Measurements from ENCODE around the gene TMPRSS13. TPM values are rescaled to one million over a fixed set of nuclear protein-coding genes. Genes with fewer than 3 reads are reported as not detected.

TMPRSS13 gene
- total and polyA plus RNA-seq, 4 donors: 0.45 to 1.0 (median 0.54) TPM; not detected in 1

DNA sequence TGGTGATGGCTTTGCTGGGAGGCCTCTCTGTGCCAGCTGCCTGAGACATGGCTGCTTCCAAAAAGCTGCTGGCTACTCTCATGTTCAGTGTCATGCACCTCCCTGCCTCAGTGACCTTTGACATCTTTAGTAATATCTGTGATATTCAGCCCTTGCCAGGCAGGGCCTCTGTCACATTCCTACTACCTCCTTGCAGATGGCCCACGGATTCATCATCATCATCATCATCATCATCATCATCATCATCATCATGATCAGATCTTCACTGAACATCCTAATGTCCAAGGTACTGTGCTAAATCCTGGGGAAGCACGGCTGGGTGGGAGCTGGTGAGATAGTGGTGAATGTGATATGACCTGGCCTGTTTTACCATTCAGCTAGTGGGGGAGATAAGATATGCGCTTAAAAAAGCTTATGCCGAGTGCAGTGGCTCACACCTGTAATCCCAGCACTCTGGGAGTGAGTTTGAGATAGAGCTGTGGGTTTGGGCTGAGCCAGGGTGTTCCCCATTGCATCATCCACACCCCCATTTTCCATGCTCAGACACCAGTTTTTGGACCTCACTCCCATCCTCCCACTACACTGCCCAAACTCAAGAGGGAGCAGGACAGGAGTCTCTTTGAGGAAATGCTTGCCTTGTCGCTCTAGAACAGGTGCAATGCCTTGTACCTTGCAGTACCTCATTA, 17.1 kb upstream of the TMPRSS13 start:
- intact Hi-C loops (cut with DNase I): loop anchor here in 1 of 2 donors (2.0 kb wide), 1 partner anchor 105 kb away; no protein-coding TSS in a partner anchor
- no peaks in the 10 kb centered on the region for H3K27me3 ChIP-seq (ENCODE audit: control insufficient read depth in 1 of 2, insufficient read depth in 2 of 2, low read length in 1 of 2)
- H3K4me3 ChIP-seq (ENCODE audit: low read length in 2 of 2): no peak overlapping the region
- 70 to 80% methylated on average over 5 of the region's 5 CpGs for WGBS, 2 donors
- H3K9me3 ChIP-seq (ENCODE audit: control insufficient read depth, low read length): no peaks in the 10 kb centered on the region
- ATAC-seq (ENCODE audit: low FRiP score): no peak
- no peaks in the 10 kb centered on the region for H3K4me1 ChIP-seq (ENCODE audit: control insufficient read depth in 1 of 2, insufficient read depth in 2 of 2, low read length in 2 of 2)
- no peaks in the 10 kb centered on the region for H3K36me3 ChIP-seq (ENCODE audit: control insufficient read depth in 1 of 2, insufficient read depth in 2 of 2, low read length in 1 of 2)
- no peak overlapping the region for H3K27ac ChIP-seq (ENCODE audit: low read depth in 1 of 2, low read length in 2 of 2)
- DNase-seq: no peak

DNA sequence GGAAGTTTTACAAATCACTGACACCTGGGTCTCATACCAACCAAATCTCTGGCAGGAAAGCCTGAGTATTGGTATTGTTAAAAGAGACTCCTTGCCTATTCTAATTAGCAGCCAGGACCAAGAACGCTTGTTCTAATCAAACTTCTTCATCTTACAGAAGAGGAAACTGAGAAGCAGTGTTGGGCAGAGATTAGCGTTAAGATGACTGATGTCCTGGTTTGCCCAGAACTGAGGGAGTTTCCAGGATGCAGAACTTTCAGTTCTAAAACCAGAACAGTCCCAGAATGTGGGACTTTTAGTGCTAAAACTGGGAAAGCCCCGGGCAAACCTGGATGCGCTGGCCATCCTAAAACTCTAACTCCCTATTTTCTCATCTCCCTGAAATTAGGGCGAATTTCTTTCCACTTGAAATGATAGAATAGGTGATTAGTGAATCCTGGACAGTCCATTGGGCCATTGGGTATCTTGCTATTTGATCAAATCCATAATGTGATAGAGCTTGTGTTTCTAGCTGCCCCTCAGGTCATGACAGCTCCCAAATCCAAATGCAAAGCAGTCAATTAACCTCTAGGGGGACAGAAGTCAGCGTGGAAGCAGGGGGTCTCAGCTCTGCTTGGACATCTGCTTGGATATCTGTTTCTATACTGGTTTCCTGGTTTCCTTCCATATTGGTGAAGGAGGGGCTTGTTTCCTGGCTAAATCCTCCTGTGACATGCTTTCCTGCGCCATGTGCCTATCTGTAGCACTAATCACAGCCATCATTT, 16.0 kb upstream of the TMPRSS13 start:
- intact Hi-C loops (cut with DNase I): no loop called here
- Histone ChIP-seq H3K4me1 (ENCODE audit: control insufficient read depth in 1 of 2, insufficient read depth in 2 of 2, low read length in 2 of 2) (no peaks in the 10 kb centered on the region), H3K36me3 (ENCODE audit: control insufficient read depth in 1 of 2, insufficient read depth in 2 of 2, low read length in 1 of 2) (no peaks in the 10 kb centered on the region), H3K27me3 (ENCODE audit: control insufficient read depth in 1 of 2, insufficient read depth in 2 of 2, low read length in 1 of 2) (no peaks in the 10 kb centered on the region), H3K4me3 (ENCODE audit: low read length in 2 of 2) (no peak overlapping the region), H3K9me3 (ENCODE audit: control insufficient read depth, low read length) (no peaks in the 10 kb centered on the region), H3K27ac (ENCODE audit: low read depth in 1 of 2, low read length in 2 of 2) (no peak overlapping the region)
- WGBS, 2 donors: 46 to 47% methylated on average over 7 of the region's 7 CpGs
- no peak for DNase-seq
- no peak for ATAC-seq (ENCODE audit: low FRiP score)

DNA sequence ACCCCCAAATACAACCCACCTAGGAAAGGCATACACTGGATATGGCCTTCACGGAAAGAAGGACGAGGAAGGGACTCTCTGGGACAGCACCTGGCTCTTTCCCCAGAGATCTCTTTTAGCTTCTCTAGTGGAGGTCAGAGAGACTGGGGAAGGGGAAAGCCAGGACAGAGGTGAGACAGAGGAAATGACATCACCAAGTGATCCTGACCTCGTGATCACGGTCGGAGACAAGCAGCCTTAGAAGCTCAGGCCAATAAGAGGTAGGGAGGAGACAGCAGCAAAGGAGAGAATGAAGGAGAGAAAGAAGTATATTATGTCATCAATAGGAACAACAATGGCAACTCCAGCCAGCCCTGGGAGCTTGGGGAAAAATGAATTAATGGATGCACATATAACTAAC, 15.4 kb upstream of the TMPRSS13 start:
- DNase-seq (no peak), ATAC-seq (ENCODE audit: low FRiP score) (no peak)
- Histone ChIP-seq H3K27ac (ENCODE audit: low read depth in 1 of 2, low read length in 2 of 2) (no peak overlapping the region), H3K4me3 (ENCODE audit: low read length in 2 of 2) (no peak overlapping the region), H3K9me3 (ENCODE audit: control insufficient read depth, low read length) (no peaks in the 10 kb centered on the region), H3K27me3 (ENCODE audit: control insufficient read depth in 1 of 2, insufficient read depth in 2 of 2, low read length in 1 of 2) (no peaks in the 10 kb centered on the region), H3K4me1 (ENCODE audit: control insufficient read depth in 1 of 2, insufficient read depth in 2 of 2, low read length in 2 of 2) (no peaks in the 10 kb centered on the region), H3K36me3 (ENCODE audit: control insufficient read depth in 1 of 2, insufficient read depth in 2 of 2, low read length in 1 of 2) (no peaks in the 10 kb centered on the region)
- intact Hi-C loops (cut with DNase I): no loop called here
- WGBS, 2 donors: 80 to 81% methylated on average over 5 of the region's 5 CpGs

DNA sequence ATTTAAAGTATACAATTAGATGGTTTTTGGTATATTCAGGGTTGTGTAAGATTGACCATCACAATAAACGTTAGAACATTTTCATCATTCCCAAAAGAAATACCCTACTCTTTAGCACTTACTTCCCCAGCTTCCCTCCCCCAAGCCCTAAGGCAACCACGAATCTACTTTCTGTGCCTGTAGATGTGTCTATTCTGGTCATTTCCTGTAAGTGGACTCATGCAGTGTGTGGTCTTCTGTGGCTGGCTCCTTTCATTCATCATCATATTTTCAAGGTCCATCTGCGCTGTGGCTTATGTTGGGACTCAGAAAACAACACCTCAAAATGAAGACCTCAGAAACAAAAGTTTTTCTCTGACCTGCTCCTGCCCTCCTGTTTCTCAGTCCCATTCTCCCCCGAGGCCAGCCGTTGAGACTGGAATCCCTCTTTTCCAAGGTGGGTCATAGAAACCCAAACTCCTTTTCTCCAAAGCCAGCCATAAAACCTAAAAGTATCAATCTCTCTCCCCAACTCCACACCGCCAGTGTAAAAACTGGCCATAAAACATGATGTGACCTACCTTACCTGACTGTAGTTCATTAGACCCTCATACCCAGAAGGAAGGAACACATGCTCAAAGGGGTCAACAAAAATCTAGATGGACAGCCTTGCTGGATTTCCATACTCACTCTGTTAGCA, 12.9 kb upstream of the TMPRSS13 start:
- Histone ChIP-seq H3K36me3 (ENCODE audit: control insufficient read depth in 1 of 2, insufficient read depth in 2 of 2, low read length in 1 of 2) (no peaks in the 10 kb centered on the region), H3K9me3 (ENCODE audit: control insufficient read depth, low read length) (no peaks in the 10 kb centered on the region), H3K27ac (ENCODE audit: low read depth in 1 of 2, low read length in 2 of 2) (no peak overlapping the region), H3K4me3 (ENCODE audit: low read length in 2 of 2) (no peak overlapping the region), H3K4me1 (ENCODE audit: control insufficient read depth in 1 of 2, insufficient read depth in 2 of 2, low read length in 2 of 2) (no peaks in the 10 kb centered on the region), H3K27me3 (ENCODE audit: control insufficient read depth in 1 of 2, insufficient read depth in 2 of 2, low read length in 1 of 2) (no peaks in the 10 kb centered on the region)
- ATAC-seq (ENCODE audit: low FRiP score) (no peak), DNase-seq (peak in 1 of 2 donors; percentile 20)
- intact Hi-C loops (cut with DNase I): no loop called here
- WGBS, 2 donors: 77 to 84% methylated on average over 6 of the region's 6 CpGs

DNA sequence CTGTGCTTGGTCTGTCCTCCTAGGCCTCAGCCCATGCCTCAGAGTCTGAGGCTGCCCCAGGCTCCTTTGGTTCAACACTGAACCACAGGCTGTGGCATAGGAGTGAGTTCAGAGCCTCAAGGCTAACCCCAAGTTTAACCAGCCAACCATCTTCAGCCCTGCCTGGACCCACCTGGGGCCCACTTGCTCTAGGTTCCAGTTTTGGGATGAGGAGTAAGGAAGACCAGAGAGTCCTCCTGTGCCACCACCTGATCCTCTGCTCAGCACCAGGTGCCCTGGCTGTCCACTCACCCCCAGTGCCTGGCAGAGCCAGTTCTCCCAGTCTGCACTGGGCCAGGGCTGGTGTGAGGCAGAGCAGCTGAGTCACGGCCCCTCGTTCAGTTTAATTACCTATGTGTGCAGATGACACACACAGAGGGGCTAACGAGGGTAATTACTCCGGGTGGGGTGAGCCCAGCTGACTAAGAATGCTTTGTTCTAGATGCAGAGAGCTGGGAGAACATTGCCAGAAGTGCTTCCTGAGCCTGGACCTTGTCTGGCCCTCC, 12.0 kb upstream of the TMPRSS13 start:
- no peaks in the 10 kb centered on the region for H3K36me3 ChIP-seq (ENCODE audit: control insufficient read depth in 1 of 2, insufficient read depth in 2 of 2, low read length in 1 of 2)
- no peak for ATAC-seq (ENCODE audit: low FRiP score)
- no peaks in the 10 kb centered on the region for H3K4me1 ChIP-seq (ENCODE audit: control insufficient read depth in 1 of 2, insufficient read depth in 2 of 2, low read length in 2 of 2)
- intact Hi-C loops (cut with DNase I): no loop called here
- WGBS, 2 donors: 80 to 83% methylated on average over 4 of the region's 4 CpGs
- H3K27me3 ChIP-seq (ENCODE audit: control insufficient read depth in 1 of 2, insufficient read depth in 2 of 2, low read length in 1 of 2): no peaks in the 10 kb centered on the region
- no peaks in the 10 kb centered on the region for H3K9me3 ChIP-seq (ENCODE audit: control insufficient read depth, low read length)
- H3K4me3 ChIP-seq (ENCODE audit: low read length in 2 of 2): no peak overlapping the region
- no peak overlapping the region for H3K27ac ChIP-seq (ENCODE audit: low read depth in 1 of 2, low read length in 2 of 2)
- DNase-seq: peak in 1 of 2 donors; percentile 49

DNA sequence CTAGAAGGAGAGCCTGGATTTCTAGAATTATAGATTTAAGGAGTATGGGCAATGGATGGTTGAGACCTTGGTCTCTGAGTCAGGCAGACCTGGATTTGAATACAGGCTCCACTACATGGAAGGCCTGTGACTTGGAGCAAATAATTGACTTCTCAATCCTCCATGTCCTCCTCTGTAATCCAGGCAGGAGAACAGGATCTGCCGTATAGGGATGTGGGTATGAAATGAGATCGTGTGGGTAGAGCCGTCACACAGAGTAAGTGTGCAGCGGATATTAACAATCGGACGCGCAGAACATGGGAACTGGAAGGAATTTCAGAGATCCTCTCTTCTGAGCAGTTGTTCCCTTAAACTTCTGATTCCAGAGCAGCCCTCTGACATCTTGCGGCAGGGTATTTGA, 11.5 kb upstream of the TMPRSS13 start:
- H3K27me3 ChIP-seq (ENCODE audit: control insufficient read depth in 1 of 2, insufficient read depth in 2 of 2, low read length in 1 of 2): no peaks in the 10 kb centered on the region
- H3K36me3 ChIP-seq (ENCODE audit: control insufficient read depth in 1 of 2, insufficient read depth in 2 of 2, low read length in 1 of 2): no peaks in the 10 kb centered on the region
- ATAC-seq (ENCODE audit: low FRiP score) (no peak), DNase-seq (no peak)
- H3K27ac ChIP-seq (ENCODE audit: low read depth in 1 of 2, low read length in 2 of 2): no peak overlapping the region
- no peak overlapping the region for H3K4me3 ChIP-seq (ENCODE audit: low read length in 2 of 2)
- no peaks in the 10 kb centered on the region for H3K4me1 ChIP-seq (ENCODE audit: control insufficient read depth in 1 of 2, insufficient read depth in 2 of 2, low read length in 2 of 2)
- 95 to 96% methylated on average over 8 of the region's 8 CpGs for WGBS, 2 donors
- H3K9me3 ChIP-seq (ENCODE audit: control insufficient read depth, low read length): no peaks in the 10 kb centered on the region
- intact Hi-C loops (cut with DNase I): no loop called here

DNA sequence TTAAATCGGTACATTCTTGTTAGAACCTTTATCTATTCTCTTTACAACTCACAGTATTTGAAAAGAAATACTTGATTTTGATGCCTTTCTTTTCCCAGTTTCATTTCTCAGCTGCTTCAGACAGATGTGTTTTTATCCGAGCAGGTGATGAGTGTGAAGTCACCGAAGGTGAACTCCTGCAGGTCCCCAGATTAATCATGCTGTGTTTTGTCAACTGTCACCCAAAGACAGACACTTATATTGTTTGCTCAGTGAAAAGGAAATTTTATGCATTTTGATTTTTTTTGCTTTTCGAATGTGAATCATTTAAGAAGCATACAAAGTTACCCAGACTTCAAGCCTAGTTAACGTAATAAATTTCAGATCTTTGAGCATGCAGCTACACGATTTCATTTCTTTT, 7.8 kb upstream of the TMPRSS13 start:
- WGBS, 2 donors: 30 to 34% methylated on average over 6 of the region's 6 CpGs
- Histone ChIP-seq H3K4me1 (ENCODE audit: control insufficient read depth in 1 of 2, insufficient read depth in 2 of 2, low read length in 2 of 2) (no peaks in the 10 kb centered on the region), H3K27me3 (ENCODE audit: control insufficient read depth in 1 of 2, insufficient read depth in 2 of 2, low read length in 1 of 2) (no peaks in the 10 kb centered on the region), H3K36me3 (ENCODE audit: control insufficient read depth in 1 of 2, insufficient read depth in 2 of 2, low read length in 1 of 2) (no peaks in the 10 kb centered on the region), H3K9me3 (ENCODE audit: control insufficient read depth, low read length) (no peaks in the 10 kb centered on the region), H3K4me3 (ENCODE audit: low read length in 2 of 2) (no peak overlapping the region), H3K27ac (ENCODE audit: low read depth in 1 of 2, low read length in 2 of 2) (no peak overlapping the region)
- DNase-seq: no peak
- intact Hi-C loops (cut with DNase I): no loop called here
- ATAC-seq (ENCODE audit: low FRiP score): no peak

DNA sequence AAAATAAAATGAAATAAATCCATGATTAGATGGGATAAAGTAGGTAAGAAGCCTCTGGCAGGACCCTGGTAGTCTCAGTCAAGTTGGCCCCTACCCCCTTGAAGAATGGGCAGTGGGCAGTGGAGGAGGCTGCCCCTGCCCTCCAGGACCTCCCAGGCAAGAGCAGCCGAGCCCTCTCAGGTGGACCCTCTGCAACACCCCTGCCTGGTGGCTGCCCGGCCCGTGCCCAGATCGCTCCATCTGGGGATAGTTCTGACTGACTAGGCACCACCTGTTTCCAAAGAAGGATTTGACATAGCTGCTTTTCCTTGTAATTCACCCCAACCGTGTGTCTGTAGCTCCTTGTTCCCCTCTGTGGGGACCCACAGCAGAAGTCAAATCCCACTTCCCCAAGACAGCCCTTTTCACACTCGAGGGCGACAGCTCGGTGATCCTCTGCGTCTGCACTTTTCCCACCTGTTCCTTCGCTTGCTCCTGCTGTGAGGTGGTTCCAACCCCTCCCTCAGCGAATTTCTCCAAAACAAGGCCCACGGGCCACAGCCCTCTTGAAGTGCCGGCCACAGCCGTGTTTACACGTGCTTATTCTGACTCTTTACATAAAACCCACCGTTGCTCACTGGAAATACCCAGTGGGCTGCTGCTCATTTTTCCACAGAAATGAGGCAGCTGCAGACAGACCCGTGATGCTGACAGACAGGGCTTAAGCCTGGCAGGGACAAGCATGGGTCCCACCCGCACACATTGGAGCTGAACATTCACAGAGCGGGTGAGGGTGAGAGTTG, 5.5 kb upstream of the TMPRSS13 start:
- Histone ChIP-seq H3K9me3 (ENCODE audit: control insufficient read depth, low read length) (no peaks in the 10 kb centered on the region), H3K27ac (ENCODE audit: low read depth in 1 of 2, low read length in 2 of 2) (no peak overlapping the region), H3K27me3 (ENCODE audit: control insufficient read depth in 1 of 2, insufficient read depth in 2 of 2, low read length in 1 of 2) (no peaks in the 10 kb centered on the region), H3K36me3 (ENCODE audit: control insufficient read depth in 1 of 2, insufficient read depth in 2 of 2, low read length in 1 of 2) (no peaks in the 10 kb centered on the region), H3K4me3 (ENCODE audit: low read length in 2 of 2) (no peak overlapping the region), H3K4me1 (ENCODE audit: control insufficient read depth in 1 of 2, insufficient read depth in 2 of 2, low read length in 2 of 2) (no peaks in the 10 kb centered on the region)
- intact Hi-C loops (cut with DNase I): no loop called here
- 72 to 77% methylated on average over 19 of the region's 19 CpGs for WGBS, 2 donors
- ATAC-seq (ENCODE audit: low FRiP score) (no peak), DNase-seq (peak in 1 of 2 donors; percentile 53)

Data from aorta (tissue), 5 donors.